ENCODE results near the gene GHRHR.

GRCh38 chr7:30974605-30975255, 11.0 kb downstream of the GHRHR start:
- TF ChIP-seq POLR2A (IDR thresholded peaks at IDR 0.05) (no peak), EP300 (IDR thresholded peaks at IDR 0.05) (no peak), CTCF (IDR thresholded peaks at IDR 0.05) (no peak)
